ENCODE results near the gene PSMD5.
"Not testable (repeated sequence)": the region's sequence is repeated elsewhere in the genome, so short reads cannot be mapped to it uniquely, and the experiment has no call there.

Gene PSMD5

GRCh38 chr9:120804784-120805363, 37.8 kb downstream of the PSMD5 start:
- H3K4me1 Mint-ChIP-seq (ENCODE audit: low read depth in 2 of 2); H3K36me3 Mint-ChIP-seq (ENCODE audit: insufficient read depth); H3K27ac Mint-ChIP-seq; ATAC-seq (replicated peaks); DNase-seq; H3K27me3 Mint-ChIP-seq; H3K4me3 Mint-ChIP-seq; H3K9me3 Mint-ChIP-seq: not testable (repeated sequence)

GRCh38 chr9:120801441-120801840, 41.3 kb downstream of the PSMD5 start:
- Mint-ChIP-seq H3K4me3 (no peak overlapping the region), H3K4me1 (ENCODE audit: low read depth in 2 of 2) (no peaks in the 10 kb centered on the region), H3K27ac (no peak overlapping the region), H3K9me3 (peaks cover 0 to 2% of the 10 kb centered on the region in 2 donors), H3K27me3 (no peaks in the 10 kb centered on the region), H3K36me3 (ENCODE audit: insufficient read depth) (peaks cover 2% of the 10 kb centered on the region)
- DNase-seq (no peak), ATAC-seq (replicated peaks) (no peak)

GRCh38 chr9:120792898-120793765, 49.6 kb downstream of the PSMD5 start, which contains the start of gene FBXW2:
Gene FBXW2 (minus strand): TSS chr9:120793416. CDS start chr9:120788258, 5,158 bp downstream.
- Mint-ChIP-seq H3K4me1 (ENCODE audit: low read depth in 2 of 2) (peaks cover 31 to 53% of the 10 kb centered on the region in 2 donors), H3K27ac (peak within 1 kb of the TSS; percentile 97), H3K4me3 (peak within 1 kb of the TSS; percentile 89 to 92), H3K9me3 (no peaks in the 10 kb centered on the region), H3K27me3 (no peaks in the 10 kb centered on the region), H3K36me3 (ENCODE audit: insufficient read depth) (peaks cover 26% of the 10 kb centered on the region)
- peak; percentile 56 to 66 (median 65) for DNase-seq
- peak; percentile 86 for ATAC-seq (replicated peaks)

GRCh38 chr9:120791161-120791560, 51.6 kb downstream of the PSMD5 start:
- Mint-ChIP-seq H3K27me3 (no peaks in the 10 kb centered on the region), H3K9me3 (no peaks in the 10 kb centered on the region), H3K36me3 (ENCODE audit: insufficient read depth) (peaks cover 45% of the 10 kb centered on the region), H3K27ac (peak overlapping the region; percentile 62 to 97), H3K4me1 (ENCODE audit: low read depth in 2 of 2) (peaks cover 42 to 70% of the 10 kb centered on the region in 2 donors), H3K4me3 (peak overlapping the region in 1 of 2 donors; percentile 92)
- ATAC-seq (replicated peaks) (no peak), DNase-seq (no peak)

- Mint-ChIP-seq H3K27me3 (no peaks in the 10 kb centered on the region), H3K36me3 (ENCODE audit: insufficient read depth) (peaks cover 60% of the 10 kb centered on the region), H3K4me1 (ENCODE audit: low read depth in 2 of 2) (peaks cover 46 to 76% of the 10 kb centered on the region in 2 donors), H3K27ac (peak overlapping the region; percentile 5 to 32), H3K4me3 (peak overlapping the region in 1 of 2 donors; percentile 17), H3K9me3 (no peaks in the 10 kb centered on the region)
- ATAC-seq (replicated peaks) (no peak), DNase-seq (no peak)
These were observed 54.8 kb downstream of the PSMD5 start for GRCh38 chr9:120787933-120788332.

GRCh38 chr9:120783602-120784047, 59.1 kb downstream of the PSMD5 start:
- Mint-ChIP-seq H3K4me3 (no peak overlapping the region), H3K27ac (peak overlapping the region in 1 of 2 donors; percentile 35), H3K9me3 (no peaks in the 10 kb centered on the region), H3K27me3 (no peaks in the 10 kb centered on the region), H3K36me3 (ENCODE audit: insufficient read depth) (peaks cover 52% of the 10 kb centered on the region), H3K4me1 (ENCODE audit: low read depth in 2 of 2) (peaks cover 33 to 50% of the 10 kb centered on the region in 2 donors)
- ATAC-seq (replicated peaks), result no peak
- DNase-seq, result no peak

- peaks cover 21 to 37% of the 10 kb centered on the region in 2 donors for H3K4me1 Mint-ChIP-seq (ENCODE audit: low read depth in 2 of 2)
- DNase-seq (no peak), ATAC-seq (replicated peaks) (no peak)
- no peaks in the 10 kb centered on the region for H3K27me3 Mint-ChIP-seq
- peaks cover 50% of the 10 kb centered on the region for H3K36me3 Mint-ChIP-seq (ENCODE audit: insufficient read depth)
- H3K27ac Mint-ChIP-seq, result peak overlapping the region in 1 of 2 donors; percentile 41
- H3K9me3 Mint-ChIP-seq, result no peaks in the 10 kb centered on the region
- no peak overlapping the region for H3K4me3 Mint-ChIP-seq
These were observed 61.5 kb downstream of the PSMD5 start for GRCh38 chr9:120781236-120781635.

- Mint-ChIP-seq H3K27ac (peak overlapping the region in 1 of 2 donors; percentile 41), H3K4me3 (no peak overlapping the region), H3K27me3 (no peaks in the 10 kb centered on the region), H3K36me3 (ENCODE audit: insufficient read depth) (peaks cover 49% of the 10 kb centered on the region), H3K4me1 (ENCODE audit: low read depth in 2 of 2) (peaks cover 18 to 33% of the 10 kb centered on the region in 2 donors), H3K9me3 (no peaks in the 10 kb centered on the region)
- ATAC-seq (replicated peaks), result peak; percentile 59
- no peak for DNase-seq
These were observed 62.4 kb downstream of the PSMD5 start for GRCh38 chr9:120780367-120780766.

- Mint-ChIP-seq H3K9me3 (no peaks in the 10 kb centered on the region), H3K36me3 (ENCODE audit: insufficient read depth) (peaks cover 46% of the 10 kb centered on the region), H3K27me3 (no peaks in the 10 kb centered on the region), H3K27ac (no peak overlapping the region), H3K4me1 (ENCODE audit: low read depth in 2 of 2) (peaks cover 18 to 28% of the 10 kb centered on the region in 2 donors), H3K4me3 (no peak overlapping the region)
- DNase-seq (no peak), ATAC-seq (replicated peaks) (no peak)
These were observed 63.5 kb downstream of the PSMD5 start for GRCh38 chr9:120779227-120779626.

GRCh38 chr9:120778758-120779157, 64.0 kb downstream of the PSMD5 start:
- Mint-ChIP-seq H3K4me1 (ENCODE audit: low read depth in 2 of 2) (peaks cover 14 to 24% of the 10 kb centered on the region in 2 donors), H3K9me3 (no peaks in the 10 kb centered on the region), H3K27me3 (no peaks in the 10 kb centered on the region), H3K36me3 (ENCODE audit: insufficient read depth) (peaks cover 41% of the 10 kb centered on the region), H3K27ac (peak overlapping the region in 1 of 2 donors; percentile 19), H3K4me3 (no peak overlapping the region)
- DNase-seq (no peak), ATAC-seq (replicated peaks) (no peak)

GRCh38 chr9:120777229-120777628, 65.5 kb downstream of the PSMD5 start:
- Mint-ChIP-seq H3K9me3 (no peaks in the 10 kb centered on the region), H3K4me1 (ENCODE audit: low read depth in 2 of 2) (peaks cover 7 to 17% of the 10 kb centered on the region in 2 donors), H3K4me3 (no peak overlapping the region), H3K27ac (peak overlapping the region in 1 of 2 donors; percentile 52), H3K27me3 (no peaks in the 10 kb centered on the region), H3K36me3 (ENCODE audit: insufficient read depth) (peaks cover 45% of the 10 kb centered on the region)
- DNase-seq, result no peak
- no peak for ATAC-seq (replicated peaks)

- Mint-ChIP-seq H3K4me3 (no peak overlapping the region), H3K27me3 (no peaks in the 10 kb centered on the region), H3K9me3 (no peaks in the 10 kb centered on the region), H3K27ac (peak overlapping the region; percentile 20 to 59), H3K4me1 (ENCODE audit: low read depth in 2 of 2) (peaks cover 7 to 17% of the 10 kb centered on the region in 2 donors), H3K36me3 (ENCODE audit: insufficient read depth) (peaks cover 48% of the 10 kb centered on the region)
- ATAC-seq (replicated peaks) (no peak), DNase-seq (no peak)
These were observed 65.9 kb downstream of the PSMD5 start for GRCh38 chr9:120776788-120777187.

- peak overlapping the region in 1 of 2 donors; percentile 20 for H3K27ac Mint-ChIP-seq
- no peaks in the 10 kb centered on the region for H3K9me3 Mint-ChIP-seq
- H3K27me3 Mint-ChIP-seq, result no peaks in the 10 kb centered on the region
- H3K4me3 Mint-ChIP-seq, result no peak overlapping the region
- DNase-seq (no peak), ATAC-seq (replicated peaks) (no peak)
- H3K36me3 Mint-ChIP-seq (ENCODE audit: insufficient read depth), result peaks cover 54% of the 10 kb centered on the region
- H3K4me1 Mint-ChIP-seq (ENCODE audit: low read depth in 2 of 2), result peaks cover 4 to 12% of the 10 kb centered on the region in 2 donors
These were observed 66.9 kb downstream of the PSMD5 start for GRCh38 chr9:120775859-120776258.
